GM19043 (cell line): Measurements from ENCODE around the gene RPS4Y1.

ENCODE experiments used
- ATAC-seq: cut with Tn5 transposase; IDR thresholded peaks from one replicate; pipeline ENCODE4 v1.9.1; 2021; ENCODE audit warnings: low read depth; ENCODE audit not compliant: unreplicated experiment

The RPS4Y1 gene

GRCh38 chrY:2874211-2874610, 32.8 kb downstream of the RPS4Y1 start:
- no peak for ATAC-seq

GRCh38 chrY:2883561-2883960, 42.2 kb downstream of the RPS4Y1 start:
- ATAC-seq, result no peak

- no peak for ATAC-seq
Measured at GRCh38 chrY:2885880-2886279, 44.5 kb downstream of the RPS4Y1 start.

GRCh38 chrY:2887386-2887785, 46.0 kb downstream of the RPS4Y1 start:
- no peak for ATAC-seq

- no peak for ATAC-seq
Measured at GRCh38 chrY:2887955-2888354, 46.6 kb downstream of the RPS4Y1 start.

- no peak for ATAC-seq
Measured at GRCh38 chrY:2893471-2893870, 52.1 kb downstream of the RPS4Y1 start.

GRCh38 chrY:2896050-2896449, 54.6 kb downstream of the RPS4Y1 start:
- peak; percentile 81 for ATAC-seq

- no peak for ATAC-seq
Measured at GRCh38 chrY:2907356-2907755, 66.0 kb downstream of the RPS4Y1 start.

GRCh38 chrY:2913066-2913815, 71.8 kb downstream of the RPS4Y1 start:
- ATAC-seq, result peak; percentile 64
